A549 (cell line): ENCODE data around the gene CPED1. TPM values are rescaled to one million over a fixed set of nuclear protein-coding genes. Genes with fewer than 3 reads are reported as not detected.
"Not testable (repeated sequence)": the region's sequence is repeated elsewhere in the genome, so short reads cannot be mapped to it uniquely, and the experiment has no call there.

Source experiments
- ATAC-seq, 2 experiments: fragments of 200-7000 bp in 1 of 2; fragments of >200 bp in 1 of 2; cut with Nextera tagmentation in 1 of 2; cut with Tn5 transposase in 1 of 2; 3 replicates each; pipeline versions ENCODE4 v1.8.0 to v1.9.1; 2018 to 2020; ENCODE audit warnings: mild to moderate bottlenecking in 1 of 2, moderate library complexity in 1 of 2
- CTCF ChIA-PET: fragments of 300-600 bp; sonication (Branson Sonifier 250); formaldehyde crosslinking; extraction: SDS; loops from one replicate; lab custom pipeline; 2021; ENCODE audit warnings: antibody characterized with exemption, inconsistent platforms; lab: Yijun Ruan, JAX
- POLR2A ChIA-PET: fragments of 350-600 bp; formaldehyde crosslinking; extraction: SDS; loops from one replicate; lab custom pipeline; 2021; ENCODE audit warnings: antibody characterized with exemption, inconsistent platforms; lab: Yijun Ruan, JAX
- DNase-seq, 2 experiments: peaks; one replicate each; pipeline versions ENCODE4 v3.0.0 to v3.0.0-alpha.2; 2011 to 2016; ENCODE audit warnings: low read depth in 1 of 2, low spot score in 1 of 2
- FAIRE-seq: peaks from 2 replicates; lab custom pipeline; 2011; peaks lifted over from hg19 to GRCh38; lab: Jason Lieb, UNC
- H3K27ac ChIP-seq, 2 experiments: fragments of >200 bp; sonication (Bioruptor Twin); formaldehyde crosslinking; 3 replicates each; pipeline ENCODE4 v1.5.1; 2016 to 2017
- H3K4me1 ChIP-seq: fragments of >200 bp; sonication (Bioruptor Twin); formaldehyde crosslinking; 3 replicates; pipeline ENCODE4 v1.6.1; 2016
- H3K4me2 ChIP-seq: fragments of >200 bp; sonication (Bioruptor Twin); formaldehyde crosslinking; 3 replicates; pipeline ENCODE4 v1.6.1; 2016
- H3K4me3 ChIP-seq: fragments of >200 bp; sonication (Bioruptor Twin); formaldehyde crosslinking; 3 replicates; pipeline ENCODE4 v1.5.1; 2016
- H3K9me3 ChIP-seq: fragments of >200 bp; sonication (Bioruptor Twin); formaldehyde crosslinking; 3 replicates; pipeline ENCODE4 v1.6.1; 2016
- ATOH8 ChIP-seq: fragments of 250-450 bp; sonication (Bioruptor Pico); IDR thresholded peaks from 2 replicates; pipeline ENCODE4 v1.5.0; 2020; ENCODE audit warnings: low read depth, mild to moderate bottlenecking, moderate library complexity
- BHLHE40 ChIP-seq: IDR thresholded peaks from 2 replicates; pipeline ENCODE4 v1.6.1; 2012; ENCODE audit warnings: low read depth, low read length, inconsistent platforms
- CEBPB ChIP-seq, 2 experiments: fragments of >200 bp in 1 of 2; sonication (Bioruptor Twin) in 1 of 2; formaldehyde crosslinking in 1 of 2; IDR thresholded peaks; 2 replicates each; pipeline ENCODE4 v1.6.1; 2012 to 2016
- CHD4 ChIP-seq: fragments of 200-600 bp; sonication (generic); IDR thresholded peaks from 2 replicates; pipeline ENCODE4 v1.6.1; 2016; ENCODE audit warnings: antibody characterized with exemption, mild to moderate bottlenecking, borderline replicate concordance
- E2F6 ChIP-seq: IDR thresholded peaks from 2 replicates; pipeline ENCODE4 v1.6.1; 2012; ENCODE audit warnings: low read depth, borderline replicate concordance
- EHF ChIP-seq: fragments of 250-450 bp; sonication (Bioruptor Pico); IDR thresholded peaks from 2 replicates; pipeline ENCODE4 v1.5.0; 2020; ENCODE audit warnings: mild to moderate bottlenecking
- ELK1 ChIP-seq: fragments of 150-350 bp; IDR thresholded peaks from 2 replicates; pipeline ENCODE4 v1.6.1; 2014; ENCODE audit warnings: low read depth, mild to moderate bottlenecking, low read length
- ESRRA ChIP-seq: fragments of 150-350 bp; IDR thresholded peaks from 2 replicates; pipeline ENCODE4 v1.6.1; 2014; ENCODE audit warnings: mild to moderate bottlenecking, low read length, borderline replicate concordance
- HES2 ChIP-seq: fragments of >200 bp; sonication (Bioruptor Twin); formaldehyde crosslinking; IDR thresholded peaks from 2 replicates; pipeline ENCODE4 v1.6.1; 2016
- HMGXB4 ChIP-seq: fragments of 250-450 bp; sonication (Bioruptor Pico); IDR thresholded peaks from 2 replicates; pipeline ENCODE4 v1.5.0; 2021; ENCODE audit warnings: mild to moderate bottlenecking, moderate library complexity, borderline replicate concordance
- KDM1A ChIP-seq: fragments of 200-600 bp; sonication (generic); IDR thresholded peaks from 2 replicates; pipeline ENCODE4 v1.6.1; 2016; ENCODE audit warnings: low read depth, mild to moderate bottlenecking
- KDM5A ChIP-seq: fragments of 200-600 bp; sonication (generic); IDR thresholded peaks from 2 replicates; pipeline ENCODE4 v1.6.1; 2016; ENCODE audit warnings: antibody characterized with exemption, mild to moderate bottlenecking
- MAX ChIP-seq: IDR thresholded peaks from 2 replicates; pipeline ENCODE4 v1.6.1; 2012
- NFE2L2 ChIP-seq: fragments of 150-350 bp; conservative IDR thresholded peaks from 2 replicates; pipeline ENCODE4 v1.6.1; 2014; ENCODE audit warnings: low read length
- NPAS2 ChIP-seq: fragments of 250-450 bp; sonication (Bioruptor Pico); IDR thresholded peaks from 2 replicates; pipeline ENCODE4 v1.8.0; 2022; ENCODE audit warnings: mild to moderate bottlenecking, moderate library complexity, borderline replicate concordance
- PBX3 ChIP-seq: IDR thresholded peaks from 2 replicates; pipeline ENCODE4 v1.6.1; 2012
- PHF8 ChIP-seq: fragments of 200-600 bp; sonication (generic); IDR thresholded peaks from 2 replicates; pipeline ENCODE4 v1.6.1; 2016; ENCODE audit warnings: low read depth, mild to moderate bottlenecking, antibody characterized with exemption, moderate library complexity, borderline replicate concordance
- REST ChIP-seq: fragments of 200-600 bp; sonication (generic); IDR thresholded peaks from 2 replicates; pipeline ENCODE4 v1.6.1; 2016; ENCODE audit warnings: antibody characterized with exemption, mild to moderate bottlenecking, moderate library complexity
- TFCP2L1 ChIP-seq: fragments of 250-450 bp; sonication (Bioruptor Pico); IDR thresholded peaks from 2 replicates; pipeline ENCODE4 v1.5.0; 2021; ENCODE audit warnings: mild to moderate bottlenecking
- ZNF302 ChIP-seq: fragments of 250-450 bp; sonication (Bioruptor Pico); IDR thresholded peaks from 2 replicates; pipeline ENCODE4 v1.9.0; 2021; ENCODE audit warnings: inconsistent platforms, mild to moderate bottlenecking, moderate library complexity
- WGBS: methylation state at CpG from one replicate; pipeline ENCODE4 v1.1.6; 2017; ENCODE audit errors: missing lambda C conversion rate; 5-methylcytosine and 5-hydroxymethylcytosine counted together
- polyA plus RNA-seq, 4 experiments: library from polyadenylated mRNA; depleted of rRNA in 3 of 4; stranded (reverse); fragments of >200 nt; fragmentation: RNase III in 1 of 4; extraction: RNeasy Plus Mini Kit Qiagen cat#74134 plus additional on column Dnase treatment in 1 of 4; gene quantifications; 2 replicates in 3 of 4; 3 replicates in 1 of 4; pipeline ENCODE4 v1.2.3, GENCODE V29; 2011 to 2017

The CPED1 gene
- polyA plus RNA-seq, 2 of the 4 experiments (the other 2 are of a cell fraction) = 0.03 TPM; not detected in 1

- POLR2A ChIA-PET = no interaction called here
- Histone ChIP-seq H3K4me3 (no peak overlapping the region), H3K4me1 (no peaks in the 10 kb centered on the region), H3K4me2 (no peak overlapping the region), H3K9me3 (no peaks in the 10 kb centered on the region), H3K27ac (no peak overlapping the region)
- 26% methylated on average over 2 of the region's 2 CpGs for WGBS
- no peak for TF ChIP-seq ATOH8 (CRISPR knock-in tag)
- TF ChIP-seq CHD4 = no peak
- TF ChIP-seq NFE2L2 = no peak
- no peak for TF ChIP-seq BHLHE40
- TF ChIP-seq NPAS2 (CRISPR knock-in tag) = no peak
- no peak for TF ChIP-seq EHF (CRISPR knock-in tag)
- TF ChIP-seq E2F6 = no peak
- no peak for TF ChIP-seq TFCP2L1 (CRISPR knock-in tag)
- no peak for TF ChIP-seq REST
- TF ChIP-seq PHF8 = no peak
- TF ChIP-seq HES2 = no peak
- TF ChIP-seq ZNF302 (CRISPR knock-in tag) = no peak
- no peak for TF ChIP-seq CEBPB (IDR thresholded peaks at IDR 0.05)
- TF ChIP-seq ELK1 = no peak
- TF ChIP-seq KDM1A = no peak
- no peak for TF ChIP-seq KDM5A
- no peak for TF ChIP-seq ESRRA
- TF ChIP-seq PBX3 = no peak
- TF ChIP-seq MAX = no peak
- TF ChIP-seq HMGXB4 (CRISPR knock-in tag) = no peak
- ATAC-seq (no peak), FAIRE-seq (no peak), DNase-seq (no peak)
- CTCF ChIA-PET = interaction anchor here (1.5 kb wide), 1 partner anchor 49 kb away, joined by 5 read pairs; no protein-coding TSS in a partner anchor
Measured at GRCh38 chr7:121058975-121059374, 70.5 kb downstream of the CPED1 start.

- H3K4me1 ChIP-seq, H3K27ac ChIP-seq, ATAC-seq, DNase-seq, H3K9me3 ChIP-seq, H3K4me3 ChIP-seq, POLR2A ChIA-PET, CTCF ChIA-PET, H3K4me2 ChIP-seq, FAIRE-seq: not testable (repeated sequence)
- 60% methylated on average over 1 of the region's 40 CpGs for WGBS
Measured at GRCh38 chr7:121059979-121060509, 71.5 kb downstream of the CPED1 start.
